GM12878 (cell line): ENCODE measurements around the gene EFNA4. TPM values are rescaled to one million over a fixed set of nuclear protein-coding genes. Genes with fewer than 3 reads are reported as not detected.
A peak's percentile ranks its signal among the peaks of the same experiment; 100 is the strongest.

Experiments used
- MEF2B ChIP-seq: fragments of 450-650 bp; IDR thresholded peaks from 2 replicates; pipeline ENCODE4 v1.6.1; 2018; ENCODE audit warnings: mild to moderate bottlenecking, moderate library complexity; ENCODE audit not compliant: partially characterized antibody, poor library complexity, severe bottlenecking
- NFYA ChIP-seq: IDR thresholded peaks from 2 replicates; pipeline ENCODE4 v1.6.1; 2011; ENCODE audit warnings: low read depth, mild to moderate bottlenecking, low read length, improper control_type of control experiment, borderline replicate concordance
- SMC3 ChIP-seq: IDR thresholded peaks from 2 replicates; pipeline ENCODE4 v1.6.1; 2011; ENCODE audit warnings: low read length, improper control_type of control experiment, borderline replicate concordance
- SP1 ChIP-seq: IDR thresholded peaks from one replicate; pipeline ENCODE4 v1.6.1; 2011; ENCODE audit warnings: low read depth, low read length
- ZNF687 ChIP-seq: fragments of 450-650 bp; IDR thresholded peaks from 2 replicates; pipeline ENCODE4 v1.6.1; 2017; ENCODE audit warnings: mild to moderate bottlenecking, moderate library complexity
- polyA plus RNA-seq, 11 experiments: library from polyadenylated mRNA; depleted of rRNA in 4 of 11; unstranded in 6 of 11; stranded (reverse) in 5 of 11; fragments of >200 nt; fragmentation: Nextera tagmentation in 4 of 11; fragmentation: Illumina TruSeq in 1 of 11; extraction: Ambion mirVana in 4 of 11; extraction: Trizol in 1 of 11; gene quantifications; 1 replicate in 1 of 11; 2 replicates in 10 of 11; pipeline versions ENCODE4 v1.2.1 to v1.2.3, GENCODE V29; 2011 to 2016; ENCODE audit warnings: inconsistent platforms in 2 of 11, missing spikeins in 2 of 11, low read depth in 1 of 11
- total RNA-seq, 4 experiments: library from RNA; depleted of rRNA in 3 of 4; stranded (reverse); fragments of >200 nt in 3 of 4; fragmentation: Illumina TruSeq in 1 of 4; extraction: Trizol in 1 of 4; gene quantifications; 2 replicates each; pipeline versions ENCODE4 v1.2.1 to v1.2.3, GENCODE V29; 2013 to 2021
- TF ChIP-seq, protein P1 (sequence below): fragments of 450-650 bp; IDR thresholded peaks from 2 replicates; pipeline ENCODE4 v1.6.1; 2014; ENCODE audit warnings: mild to moderate bottlenecking
- TF ChIP-seq, protein P2 (sequence below): fragments of 150-350 bp; IDR thresholded peaks from 2 replicates; pipeline ENCODE4 v1.6.1; 2014; ENCODE audit warnings: mild to moderate bottlenecking, low read depth, low read length

EFNA4 gene
- total and polyA plus RNA-seq, 10 of the 15 experiments (the other 5 are each of a cell fraction or from before 2014, with no cell fraction given), result 0.52 to 14.1 (median 4.8) TPM

- TF ChIP-seq ZNF687 (no peak), SMC3 (peak; percentile 31), SP1 (peak; percentile 29), NFYA (no peak), MEF2B (peak; percentile 52)
- TF ChIP-seq, protein P1, sequence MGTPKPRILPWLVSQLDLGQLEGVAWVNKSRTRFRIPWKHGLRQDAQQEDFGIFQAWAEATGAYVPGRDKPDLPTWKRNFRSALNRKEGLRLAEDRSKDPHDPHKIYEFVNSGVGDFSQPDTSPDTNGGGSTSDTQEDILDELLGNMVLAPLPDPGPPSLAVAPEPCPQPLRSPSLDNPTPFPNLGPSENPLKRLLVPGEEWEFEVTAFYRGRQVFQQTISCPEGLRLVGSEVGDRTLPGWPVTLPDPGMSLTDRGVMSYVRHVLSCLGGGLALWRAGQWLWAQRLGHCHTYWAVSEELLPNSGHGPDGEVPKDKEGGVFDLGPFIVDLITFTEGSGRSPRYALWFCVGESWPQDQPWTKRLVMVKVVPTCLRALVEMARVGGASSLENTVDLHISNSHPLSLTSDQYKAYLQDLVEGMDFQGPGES, result no peak
- TF ChIP-seq, protein P2, sequence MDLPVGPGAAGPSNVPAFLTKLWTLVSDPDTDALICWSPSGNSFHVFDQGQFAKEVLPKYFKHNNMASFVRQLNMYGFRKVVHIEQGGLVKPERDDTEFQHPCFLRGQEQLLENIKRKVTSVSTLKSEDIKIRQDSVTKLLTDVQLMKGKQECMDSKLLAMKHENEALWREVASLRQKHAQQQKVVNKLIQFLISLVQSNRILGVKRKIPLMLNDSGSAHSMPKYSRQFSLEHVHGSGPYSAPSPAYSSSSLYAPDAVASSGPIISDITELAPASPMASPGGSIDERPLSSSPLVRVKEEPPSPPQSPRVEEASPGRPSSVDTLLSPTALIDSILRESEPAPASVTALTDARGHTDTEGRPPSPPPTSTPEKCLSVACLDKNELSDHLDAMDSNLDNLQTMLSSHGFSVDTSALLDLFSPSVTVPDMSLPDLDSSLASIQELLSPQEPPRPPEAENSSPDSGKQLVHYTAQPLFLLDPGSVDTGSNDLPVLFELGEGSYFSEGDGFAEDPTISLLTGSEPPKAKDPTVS, result no peak
Observed at GRCh38 chr1:155086128-155086741, 22.7 kb downstream of the EFNA4 start (continued).
